Fibroblast of lung (primary cell): ENCODE measurements around the gene PEX11G. TPM values are rescaled to one million over a fixed set of nuclear protein-coding genes. Genes with fewer than 3 reads are reported as not detected.

Experiments used
- DNase-seq, 2 donors: peaks; one replicate each; pipeline versions ENCODE4 v3.0.0 to v3.0.0-alpha.2; 2010; ENCODE audit warnings: low read depth in 2 of 2
- H2AFZ ChIP-seq: 2 replicates; pipeline ENCODE4 v1.5.1; 2012; ENCODE audit warnings: low read length, control low read depth, inconsistent platforms
- H3K27ac ChIP-seq: 2 replicates; pipeline ENCODE4 v1.5.1; 2011; ENCODE audit warnings: low read length, control low read depth; ENCODE audit not compliant: insufficient read depth
- H3K27me3 ChIP-seq: 2 replicates; pipeline ENCODE4 v1.5.1; 2011; ENCODE audit warnings: mild to moderate bottlenecking, low read length; ENCODE audit not compliant: control insufficient read depth, insufficient read depth
- H3K36me3 ChIP-seq: 2 replicates; pipeline ENCODE4 v1.5.1; 2011; ENCODE audit warnings: low read length; ENCODE audit not compliant: control insufficient read depth, insufficient read depth
- H3K4me1 ChIP-seq: 2 replicates; pipeline ENCODE4 v1.5.1; 2011; ENCODE audit warnings: low read length; ENCODE audit not compliant: control insufficient read depth, insufficient read depth; ENCODE audit errors: extremely low read depth
- H3K4me2 ChIP-seq: 2 replicates; pipeline ENCODE4 v1.5.1; 2011; ENCODE audit warnings: low read length, control low read depth; ENCODE audit not compliant: insufficient read depth; ENCODE audit errors: extremely low read depth
- H3K4me3 ChIP-seq, 4 experiments: fragments of 200-600 bp in 1 of 4; sonication (generic) in 1 of 4; replicated peaks in 1 of 4; 2 replicates each; pipeline ENCODE4 v1.5.1; 2011 to 2016; ENCODE audit warnings: low read length in 4 of 4, low read depth in 3 of 4, mild to moderate bottlenecking in 3 of 4, control low read depth in 2 of 4, inconsistent platforms in 1 of 4, mixed read lengths in 1 of 4; ENCODE audit not compliant: insufficient read depth in 1 of 4; ENCODE audit errors: control extremely low read depth in 1 of 4
- H3K79me2 ChIP-seq: 2 replicates; pipeline ENCODE4 v1.5.1; 2012; ENCODE audit warnings: mild to moderate bottlenecking, low read length, inconsistent platforms; ENCODE audit not compliant: control insufficient read depth, insufficient read depth
- H3K9ac ChIP-seq: 2 replicates; pipeline ENCODE4 v1.5.1; 2011; ENCODE audit warnings: mild to moderate bottlenecking, low read length, control low read depth; ENCODE audit not compliant: insufficient read depth
- H3K9me3 ChIP-seq: 2 replicates; pipeline ENCODE4 v1.5.1; 2012; ENCODE audit warnings: low read depth, low read length; ENCODE audit not compliant: control insufficient read depth, insufficient read depth
- H4K20me1 ChIP-seq: 2 replicates; pipeline ENCODE4 v1.5.1; 2011; ENCODE audit warnings: low read length; ENCODE audit not compliant: control insufficient read depth, insufficient read depth; ENCODE audit errors: extremely low read depth
- CTCF ChIP-seq, 2 donors: IDR thresholded peaks in 1 of 2; conservative IDR thresholded peaks in 1 of 2; 1 replicate in 1 of 2; 2 replicates in 1 of 2; pipeline ENCODE4 v1.5.1; 2011 to 2012; ENCODE audit warnings: low read length in 2 of 2, control low read depth in 1 of 2, inconsistent platforms in 1 of 2, low read depth in 1 of 2, mild to moderate bottlenecking in 1 of 2
- EZH2 ChIP-seq: IDR thresholded peaks from 2 replicates; pipeline ENCODE4 v1.5.1; 2012; ENCODE audit warnings: low read length, control low read depth, mild to moderate bottlenecking; ENCODE audit errors: missing control alignments
- polyA plus RNA-seq, 2 donors: library from polyadenylated mRNA; depleted of rRNA in 1 of 2; stranded (reverse) in 1 of 2; unstranded in 1 of 2; fragments of >200 nt; gene quantifications; 2 replicates each; pipeline ENCODE4 v1.2.1, GENCODE V29; 2011 to 2012; ENCODE audit warnings: missing spikeins in 1 of 2
- total RNA-seq: library from RNA; depleted of rRNA; stranded (reverse); fragments of >200 nt; gene quantifications from 2 replicates; pipeline ENCODE4 v1.2.1, GENCODE V29; 2014

The PEX11G gene
- total and polyA plus RNA-seq, 2 donors (not counting 1 experiment from before 2014, with no cell fraction given): 1.2 to 3.8 TPM

- Histone ChIP-seq H2AFZ (peak within 1 kb of the TSS; percentile 92), H3K9me3 (no peaks in the 10 kb centered on the region), H3K27ac (peak within 1 kb of the TSS; percentile 82), H3K79me2 (no peaks in the 10 kb centered on the region), H3K4me1 (peaks cover 9% of the 10 kb centered on the region), H3K9ac (peak within 1 kb of the TSS; percentile 72), H4K20me1 (no peaks in the 10 kb centered on the region), H3K36me3 (peaks cover 1% of the 10 kb centered on the region), H3K4me2 (peak within 1 kb of the TSS; percentile 95), H3K4me3 (peak within 1 kb of the TSS; percentile 85 to 93 (median 92)), H3K27me3 (no peaks in the 10 kb centered on the region)
- DNase-seq: peak; percentile 89 to 93
- TF ChIP-seq CTCF (conservative IDR thresholded peaks at IDR 0.05 in 1 of 2, IDR thresholded peaks at IDR 0.05 in 1 of 2; ENCODE audit: low read depth in 1 of 2, low read length in 2 of 2) (no peak), EZH2 (no peak)
Measured at GRCh38 chr19:7535047-7535997, 46.5 kb upstream of the PEX11G start, which contains the start of gene PNPLA6. Gene PNPLA6 (plus strand): TSS chr19:7535717. CDS start chr19:7535789, 72 bp downstream.

- Histone ChIP-seq H3K9me3 (no peaks in the 10 kb centered on the region), H3K4me3 (peak overlapping the region; percentile 85 to 93 (median 92)), H3K9ac (peak overlapping the region; percentile 66), H3K27ac (peak overlapping the region; percentile 82), H3K4me2 (peak overlapping the region; percentile 95), H4K20me1 (no peaks in the 10 kb centered on the region), H3K79me2 (no peaks in the 10 kb centered on the region), H3K27me3 (no peaks in the 10 kb centered on the region), H3K4me1 (peaks cover 9% of the 10 kb centered on the region), H3K36me3 (peaks cover 3% of the 10 kb centered on the region), H2AFZ (peak overlapping the region; percentile 67)
- peak; percentile 82 to 88 for DNase-seq
- TF ChIP-seq CTCF (conservative IDR thresholded peaks at IDR 0.05 in 1 of 2, IDR thresholded peaks at IDR 0.05 in 1 of 2; ENCODE audit: low read depth in 1 of 2, low read length in 2 of 2) (peak; percentile 22 to 33), EZH2 (no peak)
Measured at GRCh38 chr19:7534531-7535046, 45.8 kb upstream of the PEX11G start.

- Histone ChIP-seq H2AFZ (peak overlapping the region; percentile 77), H3K27me3 (no peaks in the 10 kb centered on the region), H3K36me3 (peaks cover 7% of the 10 kb centered on the region), H3K27ac (peak overlapping the region; percentile 82), H3K79me2 (no peaks in the 10 kb centered on the region), H3K4me2 (peak overlapping the region; percentile 95), H3K4me1 (peaks cover 9% of the 10 kb centered on the region), H4K20me1 (no peaks in the 10 kb centered on the region), H3K9me3 (no peaks in the 10 kb centered on the region), H3K4me3 (peak overlapping the region; percentile 85 to 93 (median 92)), H3K9ac (peak overlapping the region; percentile 70)
- DNase-seq: peak; percentile 87 to 91
- no peak for TF ChIP-seq EZH2
- no peak for TF ChIP-seq CTCF (conservative IDR thresholded peaks at IDR 0.05 in 1 of 2, IDR thresholded peaks at IDR 0.05 in 1 of 2; ENCODE audit: low read depth in 1 of 2, low read length in 2 of 2)
Measured at GRCh38 chr19:7533925-7534480, 45.2 kb upstream of the PEX11G start.
